ENCODE data around the gene PCDHA13. TPM values are rescaled to one million over a fixed set of nuclear protein-coding genes. Genes with fewer than 3 reads are reported as not detected.
"Not testable (repeated sequence)": the region's sequence is repeated elsewhere in the genome, so short reads cannot be mapped to it uniquely, and the experiment has no call there.

The PCDHA13 gene
- total RNA-seq, 2 experiments from 2014 or later: not detected

DNA sequence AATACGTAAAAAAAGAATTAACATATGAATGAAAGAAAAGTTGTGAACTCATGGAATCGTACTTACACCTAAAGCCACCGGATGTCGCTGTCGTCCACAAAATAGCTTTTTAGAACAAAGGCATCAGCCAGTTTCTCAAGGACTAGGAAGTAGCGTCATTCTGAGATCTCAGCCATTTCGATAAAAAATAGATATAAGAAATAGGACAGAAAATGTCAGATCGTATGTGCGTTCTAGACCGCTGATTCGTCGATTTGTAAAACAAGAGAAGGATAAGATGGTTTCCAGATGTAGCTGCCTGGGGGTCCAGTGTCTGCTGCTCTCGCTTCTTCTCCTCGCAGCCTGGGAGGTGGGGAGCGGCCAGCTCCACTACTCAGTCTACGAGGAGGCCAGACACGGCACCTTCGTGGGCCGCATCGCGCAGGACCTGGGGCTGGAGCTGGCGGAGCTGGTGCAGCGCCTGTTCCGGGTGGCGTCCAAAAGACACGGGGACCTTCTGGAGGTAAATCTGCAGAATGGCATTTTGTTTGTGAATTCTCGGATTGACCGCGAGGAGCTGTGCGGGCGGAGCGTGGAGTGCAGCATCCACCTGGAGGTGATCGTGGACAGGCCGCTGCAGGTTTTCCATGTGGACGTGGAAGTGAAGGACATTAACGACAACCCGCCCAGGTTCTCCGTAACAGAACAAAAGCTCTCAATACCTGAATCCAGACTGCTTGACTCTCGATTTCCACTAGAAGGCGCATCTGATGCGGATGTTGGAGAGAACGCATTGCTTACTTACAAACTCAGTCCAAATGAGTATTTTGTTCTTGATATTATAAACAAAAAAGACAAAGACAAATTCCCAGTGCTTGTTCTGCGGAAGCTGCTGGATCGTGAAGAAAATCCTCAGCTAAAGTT is 25.9 kb upstream of the PCDHA13 start, which contains the start of gene PCDHA10:
Gene PCDHA10 (plus strand): TSS at position 126 of the 903 bp plus-strand sequence. CDS start 152 bp downstream, at position 278.
- Mint-ChIP-seq H3K4me3 (peak within 1 kb of the TSS; percentile 18), H3K36me3 (ENCODE audit: low read depth) (peaks cover 3% of the 10 kb centered on the region), H3K4me1 (ENCODE audit: low read depth) (no peaks in the 10 kb centered on the region), H3K27ac (no peak within 1 kb of the TSS), H3K27me3 (ENCODE audit: low read depth) (peaks cover 2% of the 10 kb centered on the region), H3K9me3 (ENCODE audit: insufficient read depth) (peaks cover 15% of the 10 kb centered on the region)
- DNase-seq (no peak), ATAC-seq (no peak)
- POLR2A ChIA-PET: no interaction called here
- CTCF ChIA-PET: no interaction called here

- Mint-ChIP-seq H3K36me3 (ENCODE audit: low read depth) (peaks cover 3% of the 10 kb centered on the region), H3K9me3 (ENCODE audit: insufficient read depth) (peaks cover 21% of the 10 kb centered on the region)
- ATAC-seq: no peak
Observed at GRCh38 chr5:140857177-140857986, 24.5 kb upstream of the PCDHA13 start.

GRCh38 chr5:140857987-140858240 is 24.0 kb upstream of the PCDHA13 start:
- ATAC-seq (no peak), DNase-seq (no peak)
- POLR2A ChIA-PET: no interaction called here
- no peak overlapping the region for H3K27ac Mint-ChIP-seq
- H3K4me3 Mint-ChIP-seq: no peak overlapping the region
- H3K36me3 Mint-ChIP-seq (ENCODE audit: low read depth): peaks cover 3% of the 10 kb centered on the region
- CTCF ChIA-PET: no interaction called here
- H3K27me3 Mint-ChIP-seq (ENCODE audit: low read depth): peaks cover 2% of the 10 kb centered on the region
- H3K9me3 Mint-ChIP-seq (ENCODE audit: insufficient read depth): peaks cover 24% of the 10 kb centered on the region
- H3K4me1 Mint-ChIP-seq (ENCODE audit: low read depth): no peaks in the 10 kb centered on the region

More at GRCh38 chr5:140857177-140857986, 24.5 kb upstream of the PCDHA13 start:
- no peak overlapping the region for H3K27ac Mint-ChIP-seq
- ChIA-PET POLR2A (no interaction called here), CTCF (no interaction called here)
- H3K27me3 Mint-ChIP-seq (ENCODE audit: low read depth): peaks cover 2% of the 10 kb centered on the region
- no peaks in the 10 kb centered on the region for H3K4me1 Mint-ChIP-seq (ENCODE audit: low read depth)
- no peak for DNase-seq
- H3K4me3 Mint-ChIP-seq: no peak overlapping the region

- Mint-ChIP-seq H3K36me3 (ENCODE audit: low read depth) (no peaks in the 10 kb centered on the region), H3K27me3 (ENCODE audit: low read depth) (no peaks in the 10 kb centered on the region), H3K9me3 (ENCODE audit: insufficient read depth) (peaks cover 15% of the 10 kb centered on the region), H3K27ac (no peak overlapping the region), H3K4me1 (ENCODE audit: low read depth) (no peaks in the 10 kb centered on the region), H3K4me3 (no peak overlapping the region)
- ChIA-PET CTCF (no interaction called here), POLR2A (no interaction called here)
- DNase-seq: no peak
- ATAC-seq: no peak
Observed at GRCh38 chr5:140862441-140863295, 19.3 kb upstream of the PCDHA13 start.

- DNase-seq: no peak
- Mint-ChIP-seq H3K9me3 (ENCODE audit: insufficient read depth) (peaks cover 15% of the 10 kb centered on the region), H3K4me3 (no peak within 1 kb of the TSS), H3K4me1 (ENCODE audit: low read depth) (no peaks in the 10 kb centered on the region), H3K27me3 (ENCODE audit: low read depth) (no peaks in the 10 kb centered on the region), H3K36me3 (ENCODE audit: low read depth) (no peaks in the 10 kb centered on the region), H3K27ac (no peak within 1 kb of the TSS)
- ChIA-PET CTCF (interaction anchor here (0.9 to 1.0 kb wide), 2 partner anchors 62 to 173 kb away, joined by 3 to 5 read pairs; partner anchors contain the start of gene PCDHA4), POLR2A (no interaction called here)
- ATAC-seq: no peak
Observed at GRCh38 chr5:140868721-140869554, 13.0 kb upstream of the PCDHA13 start, which contains the start of gene PCDHA11. Gene PCDHA11, plus strand, starts transcription at chr5:140868957. Its CDS starts 147 bp downstream, at chr5:140869104.

- DNase-seq (no peak), ATAC-seq (no peak)
- CTCF ChIA-PET: interaction anchor here (0.9 to 1.0 kb wide), 2 partner anchors 62 to 173 kb away, joined by 3 to 5 read pairs; partner anchors contain the start of gene PCDHA4
- Mint-ChIP-seq H3K36me3 (ENCODE audit: low read depth) (no peaks in the 10 kb centered on the region), H3K9me3 (ENCODE audit: insufficient read depth) (peaks cover 19% of the 10 kb centered on the region), H3K27ac (no peak overlapping the region), H3K4me3 (no peak overlapping the region), H3K27me3 (ENCODE audit: low read depth) (no peaks in the 10 kb centered on the region), H3K4me1 (ENCODE audit: low read depth) (no peaks in the 10 kb centered on the region)
- POLR2A ChIA-PET: no interaction called here
Observed at GRCh38 chr5:140869555-140869886, 12.4 kb upstream of the PCDHA13 start.

DNA sequence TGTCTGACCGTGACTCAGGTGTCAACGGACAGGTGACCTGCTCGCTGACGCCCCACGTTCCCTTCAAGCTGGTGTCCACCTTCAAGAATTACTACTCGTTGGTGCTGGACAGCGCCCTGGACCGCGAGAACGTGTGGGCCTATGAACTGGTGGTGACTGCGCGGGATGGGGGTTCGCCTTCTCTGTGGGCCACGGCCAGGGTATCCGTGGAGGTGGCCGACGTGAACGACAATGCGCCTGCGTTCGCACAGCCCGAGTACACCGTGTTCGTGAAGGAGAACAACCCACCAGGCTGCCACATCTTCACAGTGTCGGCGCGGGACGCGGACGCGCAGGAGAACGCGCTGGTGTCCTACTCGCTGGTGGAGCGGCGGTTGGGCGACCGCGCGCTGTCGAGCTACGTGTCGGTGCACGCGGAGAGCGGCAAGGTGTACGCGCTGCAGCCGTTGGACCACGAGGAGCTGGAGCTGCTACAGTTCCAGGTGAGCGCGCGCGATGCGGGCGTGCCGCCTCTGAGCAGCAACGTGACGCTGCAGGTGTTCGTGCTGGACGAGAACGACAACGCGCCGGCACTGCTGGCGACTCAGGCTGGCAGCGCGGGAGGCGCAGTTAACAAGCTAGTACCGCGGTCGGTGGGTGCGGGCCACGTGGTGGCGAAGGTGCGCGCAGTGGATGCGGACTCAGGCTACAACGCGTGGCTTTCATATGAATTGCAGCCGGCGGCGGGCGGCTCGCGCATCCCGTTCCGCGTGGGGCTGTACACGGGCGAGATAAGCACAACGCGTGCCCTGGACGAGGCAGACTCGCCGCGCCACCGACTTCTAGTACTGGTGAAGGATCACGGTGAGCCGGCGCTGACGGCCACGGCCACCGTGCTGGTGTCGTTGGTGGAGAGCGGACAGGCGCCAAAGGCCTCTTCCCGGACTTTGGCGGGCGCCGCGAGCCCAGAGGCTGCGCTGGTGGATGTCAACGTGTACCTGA is 11.4 kb upstream of the PCDHA13 start:
- Mint-ChIP-seq H3K27me3 (ENCODE audit: low read depth) (no peaks in the 10 kb centered on the region), H3K4me3 (no peak overlapping the region), H3K36me3 (ENCODE audit: low read depth) (no peaks in the 10 kb centered on the region), H3K27ac (no peak overlapping the region), H3K9me3 (ENCODE audit: insufficient read depth) (peaks cover 19% of the 10 kb centered on the region), H3K4me1 (ENCODE audit: low read depth) (no peaks in the 10 kb centered on the region)
- ChIA-PET CTCF (no interaction called here), POLR2A (no interaction called here)
- ATAC-seq: no peak
- no peak for DNase-seq

- ATAC-seq (no peak), DNase-seq (no peak)
- Mint-ChIP-seq H3K4me1 (ENCODE audit: low read depth) (no peaks in the 10 kb centered on the region), H3K9me3 (ENCODE audit: insufficient read depth) (peaks cover 15% of the 10 kb centered on the region), H3K27ac (no peak within 1 kb of the TSS), H3K36me3 (ENCODE audit: low read depth) (no peaks in the 10 kb centered on the region), H3K27me3 (ENCODE audit: low read depth) (no peaks in the 10 kb centered on the region), H3K4me3 (no peak within 1 kb of the TSS)
- CTCF ChIA-PET: interaction anchor here (0.9 kb wide), 1 partner anchor 312 kb away, joined by 3 read pairs; the partner anchor contains the start of gene PCDHB9
- POLR2A ChIA-PET: no interaction called here
Observed at GRCh38 chr5:140875085-140876065, 6.5 kb upstream of the PCDHA13 start, which contains the start of gene PCDHA12. Gene PCDHA12, plus strand, starts transcription at chr5:140875308. Its CDS starts 165 bp downstream, at chr5:140875473.

DNA sequence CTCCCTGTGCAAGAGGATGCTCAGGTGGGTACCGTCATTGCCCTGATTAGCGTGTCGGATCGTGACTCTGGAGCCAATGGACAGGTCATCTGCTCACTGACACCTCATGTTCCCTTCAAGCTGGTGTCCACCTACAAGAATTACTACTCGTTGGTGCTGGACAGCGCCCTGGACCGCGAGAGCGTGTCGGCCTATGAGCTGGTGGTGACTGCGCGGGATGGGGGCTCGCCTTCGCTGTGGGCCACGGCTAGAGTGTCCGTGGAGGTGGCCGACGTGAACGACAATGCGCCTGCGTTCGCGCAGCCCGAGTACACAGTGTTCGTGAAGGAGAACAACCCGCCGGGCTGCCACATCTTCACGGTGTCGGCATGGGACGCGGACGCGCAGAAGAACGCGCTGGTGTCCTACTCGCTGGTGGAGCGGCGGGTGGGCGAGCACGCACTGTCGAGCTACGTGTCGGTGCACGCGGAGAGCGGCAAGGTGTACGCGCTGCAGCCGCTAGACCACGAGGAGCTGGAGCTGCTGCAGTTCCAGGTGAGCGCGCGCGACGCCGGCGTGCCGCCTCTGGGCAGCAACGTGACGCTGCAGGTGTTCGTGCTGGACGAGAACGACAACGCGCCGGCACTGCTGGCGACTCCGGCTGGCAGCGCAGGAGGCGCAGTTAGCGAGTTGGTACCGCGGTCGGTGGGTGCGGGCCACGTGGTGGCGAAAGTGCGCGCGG is 5.2 kb upstream of the PCDHA13 start:
- H3K4me1 Mint-ChIP-seq (ENCODE audit: low read depth); H3K36me3 Mint-ChIP-seq (ENCODE audit: low read depth); ATAC-seq; DNase-seq; POLR2A ChIA-PET; H3K4me3 Mint-ChIP-seq; H3K27me3 Mint-ChIP-seq (ENCODE audit: low read depth); H3K27ac Mint-ChIP-seq; CTCF ChIA-PET: not testable (repeated sequence)
- peaks cover 15% of the 10 kb centered on the region for H3K9me3 Mint-ChIP-seq (ENCODE audit: insufficient read depth)
